Measurements from ENCODE around the gene NPPA. TPM values are rescaled to one million over a fixed set of nuclear protein-coding genes. Genes with fewer than 3 reads are reported as not detected.

Gene NPPA
- total and polyA plus RNA-seq, 9 of the 15 experiments (the other 6 are each of a cell fraction or from before 2014, with no cell fraction given): not detected

- peak; percentile 28; the same call in 1 of the 2 replicates for TF ChIP-seq ETS1 (conservative IDR thresholded peaks at IDR 0.05; ENCODE audit: control insufficient read depth, low read depth, low read length)
- TF ChIP-seq PPARD (CRISPR knock-in tag; IDR thresholded peaks at IDR 0.05): no peak
- TF ChIP-seq MIER1 (IDR thresholded peaks at IDR 0.05; ENCODE audit: low read depth): no peak
- TF ChIP-seq CREB5 (CRISPR knock-in tag; IDR thresholded peaks at IDR 0.05): no peak
- no peak for TF ChIP-seq MAFG (tag; conservative IDR thresholded peaks at IDR 0.05)
- TF ChIP-seq RBM34 (IDR thresholded peaks at IDR 0.05; ENCODE audit: borderline replicate concordance, insufficient read depth, low read length): no peak
- no peak for TF ChIP-seq HMG20A (CRISPR knock-in tag; conservative IDR thresholded peaks at IDR 0.05)
- no peak for TF ChIP-seq ZNF695 (CRISPR knock-in tag; IDR thresholded peaks at IDR 0.05)
- TF ChIP-seq PHF8 (IDR thresholded peaks at IDR 0.05; ENCODE audit: borderline replicate concordance, low read length): peak; percentile 23; the same call in 1 of the 2 replicates
- TF ChIP-seq MGA (IDR thresholded peaks at IDR 0.05): no peak
- TF ChIP-seq RBM15 (IDR thresholded peaks at IDR 0.05; ENCODE audit: insufficient read depth, low read length): no peak
- TF ChIP-seq ZNF239 (CRISPR knock-in tag; IDR thresholded peaks at IDR 0.05): no peak
Measured at GRCh38 chr1:11800756-11801433, 46.7 kb downstream of the NPPA start (continued).

Measured in K562 (cell line).